Stimulated activated CD4-positive, alpha-beta T cell treated with anti-CD3 and anti-CD28 coated beads, TNF-alpha, amount 100 ng/mL, for 1 hour (primary cell): ENCODE data around the gene PNMA6E.

Source experiments
- DNase-seq, 3 donors: peaks; one replicate each; pipeline ENCODE4 v3.0.0-alpha.2; 2020; ENCODE audit warnings: low read depth in 3 of 3, low spot score in 1 of 3

The PNMA6E gene

DNA sequence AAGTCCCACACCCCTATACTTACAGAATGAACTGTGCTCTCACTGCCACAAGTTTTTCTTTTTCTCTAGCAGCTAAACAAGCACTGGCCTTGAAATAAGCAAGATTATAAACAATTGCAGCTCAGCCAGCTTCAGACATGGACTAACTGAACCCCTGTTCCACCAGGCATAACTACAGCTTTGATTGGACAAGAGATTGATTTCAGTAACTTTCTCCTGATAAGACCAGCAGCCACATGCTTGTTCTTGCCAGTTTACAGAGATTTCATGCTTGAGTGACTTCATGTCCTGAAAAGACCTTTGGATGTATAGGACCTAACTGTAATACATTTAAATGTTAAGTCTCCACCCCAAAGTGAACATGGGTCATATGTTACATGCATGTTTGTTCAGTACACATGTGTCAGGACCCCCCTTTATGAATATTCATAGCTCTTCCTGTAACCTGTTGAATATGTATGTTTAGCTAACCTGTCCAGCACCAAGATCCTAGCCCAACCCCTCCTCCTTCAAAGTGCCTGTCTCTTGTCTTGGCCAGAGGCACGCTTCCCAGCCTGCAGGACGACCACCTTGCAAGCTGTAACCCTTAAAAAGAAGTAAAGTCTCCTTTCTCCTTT lies 39.3 kb downstream of the PNMA6E start:
- no peak for DNase-seq

DNA sequence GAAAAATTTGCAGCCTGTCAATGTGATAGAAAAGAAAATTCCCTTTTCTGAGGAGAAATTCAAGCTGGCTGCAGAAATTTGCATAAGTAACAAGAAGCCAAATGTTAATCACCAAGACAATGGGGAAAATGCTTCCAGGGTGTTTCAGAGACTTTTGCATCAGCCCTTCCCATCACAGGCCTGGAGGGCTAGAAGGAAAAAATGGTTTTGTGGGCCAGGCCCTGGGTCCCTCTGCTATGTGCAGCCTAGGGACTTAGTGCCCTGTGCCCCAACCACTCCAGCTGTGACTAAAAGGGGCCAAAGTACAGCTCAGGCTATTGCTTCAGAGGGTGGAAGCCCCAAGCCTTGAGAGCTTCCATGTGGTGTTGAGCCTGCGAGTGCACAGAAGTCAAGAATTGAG lies 43.3 kb downstream of the PNMA6E start:
- no peak for DNase-seq

DNA sequence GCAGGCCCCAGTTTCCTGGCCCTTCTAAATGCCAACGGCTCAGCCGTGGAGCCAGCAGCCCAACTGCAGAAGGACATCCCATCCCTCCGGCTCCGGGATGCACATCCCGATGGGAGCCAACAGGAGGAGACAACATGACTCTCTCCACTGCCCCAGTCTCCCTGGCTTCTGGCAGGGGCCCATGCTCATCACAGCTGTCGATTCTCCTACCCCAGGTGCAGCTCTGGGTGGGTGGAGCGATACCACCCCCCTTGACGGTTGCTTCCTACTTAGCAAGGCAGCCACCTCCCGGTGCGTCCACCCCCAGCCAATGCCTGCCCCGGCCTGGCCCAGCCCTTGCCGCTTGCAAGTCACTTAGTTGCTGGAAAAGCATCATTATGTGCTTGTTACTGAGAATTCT lies 47.7 kb downstream of the PNMA6E start:
- DNase-seq, result no peak

DNA sequence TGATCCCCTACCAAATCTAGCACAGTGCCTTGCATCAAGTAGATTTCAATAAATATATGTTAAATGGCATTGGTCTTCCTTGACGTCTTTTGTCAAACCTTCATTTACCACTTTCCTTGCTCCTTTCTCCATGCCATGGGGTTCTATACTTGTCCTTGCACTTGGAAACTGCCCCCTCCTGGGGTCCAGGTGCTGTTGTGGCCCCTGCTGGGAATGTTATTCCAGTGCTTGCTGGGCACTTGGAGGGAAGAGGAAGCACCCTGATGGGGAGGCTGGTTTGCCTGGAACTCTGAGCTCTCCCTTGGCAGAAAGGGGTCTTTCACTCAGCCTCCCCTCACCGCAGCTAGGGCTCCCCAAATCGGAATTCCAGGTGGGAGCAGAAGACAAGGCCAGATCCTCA lies 48.3 kb downstream of the PNMA6E start:
- no peak for DNase-seq

DNA sequence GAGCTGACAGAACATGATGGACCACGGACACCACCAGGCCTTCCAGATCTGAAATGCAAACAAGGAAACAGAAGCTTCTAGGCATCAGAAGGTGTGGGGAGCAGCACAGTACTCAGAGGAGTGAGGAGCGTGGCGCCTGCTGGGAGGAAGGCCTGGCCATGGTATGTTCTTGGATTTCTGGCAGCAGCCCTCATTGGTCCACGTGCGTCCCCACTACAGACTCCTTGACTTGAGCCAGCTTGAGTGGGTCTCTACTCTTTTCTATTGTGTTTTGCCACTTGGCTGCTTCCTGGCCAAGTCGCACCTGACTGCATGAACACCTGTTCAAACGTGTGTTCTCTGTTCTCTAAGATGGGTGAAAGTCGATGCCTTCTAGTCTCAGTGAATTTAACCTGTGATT lies 49.2 kb downstream of the PNMA6E start:
- no peak for DNase-seq

DNA sequence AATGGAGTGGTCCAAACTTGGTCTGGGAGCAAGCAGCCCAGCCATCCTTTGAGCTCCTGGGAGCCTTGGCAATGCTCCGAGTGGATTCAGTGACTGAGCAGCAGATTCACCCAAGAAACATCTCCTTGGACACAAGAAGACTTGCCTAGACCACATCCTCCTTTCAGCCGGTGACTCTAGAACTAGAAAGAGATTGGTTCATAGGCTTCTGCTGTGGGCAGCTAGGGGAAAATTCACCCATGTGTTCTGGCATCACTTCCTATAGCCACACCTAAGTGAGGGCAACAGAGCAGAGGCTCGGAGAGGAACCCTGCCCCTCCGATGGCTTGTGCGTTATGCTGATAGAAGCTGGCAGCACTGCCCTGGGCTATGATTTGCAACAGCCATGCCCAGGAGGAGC lies 51.2 kb downstream of the PNMA6E start:
- no peak for DNase-seq

DNA sequence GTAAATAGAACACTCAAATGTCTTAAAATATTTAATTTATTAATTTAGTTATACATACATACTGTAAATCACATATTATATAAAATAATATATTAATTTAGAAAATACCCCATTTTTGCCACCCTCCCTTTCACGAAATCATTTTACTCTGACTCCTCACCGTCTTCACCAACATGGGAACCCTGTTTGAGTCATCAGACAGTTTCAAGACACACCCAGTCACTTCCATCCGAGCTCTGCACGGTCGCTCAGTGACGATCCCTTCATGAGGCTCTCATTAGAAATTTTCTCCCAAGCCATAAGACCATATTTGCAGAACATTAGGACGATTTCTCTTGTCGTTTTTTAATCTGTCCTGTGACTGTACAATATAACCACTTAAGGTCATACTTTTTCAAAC lies 52.7 kb downstream of the PNMA6E start:
- DNase-seq, result no peak

DNA sequence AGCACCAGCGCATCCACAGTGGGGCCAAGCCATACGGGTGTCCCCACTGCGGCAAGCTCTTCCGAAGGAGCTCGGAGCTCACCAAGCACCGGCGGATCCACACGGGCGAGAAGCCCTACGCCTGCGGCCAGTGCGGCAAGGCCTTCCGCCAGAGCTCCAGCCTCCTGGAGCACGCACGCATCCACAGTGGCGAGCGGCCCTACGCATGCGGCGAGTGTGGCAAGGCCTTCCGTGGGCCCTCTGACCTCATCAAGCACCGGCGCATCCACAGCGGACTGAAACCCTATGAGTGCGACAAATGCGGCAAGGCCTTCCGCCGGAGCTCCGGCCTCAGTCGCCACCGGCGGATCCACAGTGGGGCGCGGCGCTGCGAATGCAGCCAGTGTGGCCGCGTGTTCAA lies 53.6 kb downstream of the PNMA6E start:
- DNase-seq, result no peak
